Calu3 (cell line): ENCODE measurements around the gene MACROD2. TPM values are rescaled to one million over a fixed set of nuclear protein-coding genes. Genes with fewer than 3 reads are reported as not detected.

Source experiments
- BruUV-seq: library from RNA; stranded (reverse); fragments of 400-500 nt; replicated peaks from 2 replicates; lab custom pipeline; 2021; lab: Mats Ljungman, UMichigan
- CTCF ChIA-PET: fragments of 300-600 bp; sonication (Branson Sonifier 250); formaldehyde crosslinking; loops from one replicate; lab custom pipeline; 2022; ENCODE audit warnings: antibody characterized with exemption; lab: Charles Lee
- DNase-seq: peaks from one replicate; pipeline ENCODE4 v3.0.0; 2022
- H3K27ac Mint-ChIP-seq: one replicate; pipeline ENCODE4 v1.8.0; 2022; ENCODE audit warnings: mixed read lengths; ENCODE audit not compliant: unreplicated experiment
- H3K27me3 Mint-ChIP-seq: one replicate; pipeline ENCODE4 v1.8.0; 2022; ENCODE audit warnings: mixed read lengths; ENCODE audit not compliant: unreplicated experiment
- H3K36me3 Mint-ChIP-seq: one replicate; pipeline ENCODE4 v1.8.0; 2022; ENCODE audit warnings: mild to moderate bottlenecking, moderate library complexity, mixed read lengths; ENCODE audit not compliant: insufficient read depth, unreplicated experiment
- H3K4me1 Mint-ChIP-seq: one replicate; pipeline ENCODE4 v1.8.0; 2022; ENCODE audit warnings: mild to moderate bottlenecking, low read depth, mixed read lengths; ENCODE audit not compliant: unreplicated experiment
- H3K4me3 Mint-ChIP-seq: one replicate; pipeline ENCODE4 v1.8.0; 2022; ENCODE audit warnings: mild to moderate bottlenecking, low read depth, moderate library complexity, mixed read lengths; ENCODE audit not compliant: unreplicated experiment
- H3K9me3 Mint-ChIP-seq: one replicate; pipeline ENCODE4 v1.8.0; 2022; ENCODE audit warnings: low read depth, mixed read lengths; ENCODE audit not compliant: unreplicated experiment
- intact Hi-C: fragments of 100-400 bp; cut with micrococcal nuclease; formaldehyde crosslinking; loops from one replicate; pipeline ENCODE4 v1.10.0; 2022; ENCODE audit not compliant: unreplicated experiment
- total RNA-seq: library from RNA; stranded (reverse); gene quantifications from 2 replicates; pipeline ENCODE4 v1.2.3, GENCODE V29; 2022
- TF ChIP-seq, protein P1 (sequence below): fragments of 200-600 bp; IDR thresholded peaks from one replicate; pipeline ENCODE4 v1.8.0; 2022; ENCODE audit warnings: antibody characterized with exemption; ENCODE audit not compliant: unreplicated experiment

MACROD2 gene
- total RNA-seq, 1 experiment from 2014 or later: 29.4 TPM

DNA sequence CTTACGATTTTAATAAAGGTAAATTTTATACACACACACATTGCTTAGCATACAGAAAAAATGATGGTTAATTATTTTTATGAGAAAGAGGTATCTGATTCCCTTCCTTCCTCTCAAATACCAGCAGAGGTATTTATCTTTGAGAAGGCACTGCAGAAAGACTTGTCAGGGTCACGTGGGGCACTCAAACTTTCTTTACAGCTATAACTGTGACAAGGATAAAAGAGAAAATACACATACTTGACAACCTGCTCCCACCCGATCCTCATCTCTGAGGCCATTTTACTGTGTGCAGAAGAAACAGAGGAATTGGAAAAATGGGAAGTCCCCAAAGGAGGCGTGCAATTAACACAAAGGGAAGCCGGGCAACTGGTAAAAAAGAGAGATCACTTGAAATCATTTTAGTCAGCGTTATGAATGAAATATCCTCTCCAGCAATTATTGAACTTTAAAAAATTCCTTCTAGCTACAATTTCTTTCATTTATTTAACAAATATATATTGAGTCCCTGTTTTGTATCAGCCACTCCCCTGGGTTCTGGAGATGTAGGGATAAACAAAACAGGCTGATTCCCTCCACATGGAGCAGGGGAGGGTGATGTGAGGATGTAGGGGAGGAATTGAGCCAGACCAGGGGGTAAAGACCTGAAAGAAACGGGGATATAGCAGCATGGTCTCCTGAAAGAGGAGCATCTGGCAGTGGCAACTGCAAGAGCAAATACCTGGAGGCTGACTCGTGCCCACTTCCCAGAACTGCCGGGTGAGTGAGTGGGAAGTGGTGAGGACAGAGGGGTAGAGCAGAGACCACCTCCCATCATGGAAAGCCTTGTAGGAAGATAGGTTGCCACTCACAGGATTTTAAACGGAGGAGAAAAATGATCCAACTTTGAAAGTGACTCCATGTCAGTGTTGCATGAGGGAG is 2067.6 kb downstream of the MACROD2 start:
- Mint-ChIP-seq H3K27me3 (no peaks in the 10 kb centered on the region), H3K4me1 (no peaks in the 10 kb centered on the region), H3K27ac (no peak overlapping the region), H3K4me3 (no peak overlapping the region), H3K9me3 (no peaks in the 10 kb centered on the region), H3K36me3 (no peaks in the 10 kb centered on the region)
- BruUV-seq: no TSS peak
- intact Hi-C loops: no loop called here
- TF ChIP-seq, protein P1, sequence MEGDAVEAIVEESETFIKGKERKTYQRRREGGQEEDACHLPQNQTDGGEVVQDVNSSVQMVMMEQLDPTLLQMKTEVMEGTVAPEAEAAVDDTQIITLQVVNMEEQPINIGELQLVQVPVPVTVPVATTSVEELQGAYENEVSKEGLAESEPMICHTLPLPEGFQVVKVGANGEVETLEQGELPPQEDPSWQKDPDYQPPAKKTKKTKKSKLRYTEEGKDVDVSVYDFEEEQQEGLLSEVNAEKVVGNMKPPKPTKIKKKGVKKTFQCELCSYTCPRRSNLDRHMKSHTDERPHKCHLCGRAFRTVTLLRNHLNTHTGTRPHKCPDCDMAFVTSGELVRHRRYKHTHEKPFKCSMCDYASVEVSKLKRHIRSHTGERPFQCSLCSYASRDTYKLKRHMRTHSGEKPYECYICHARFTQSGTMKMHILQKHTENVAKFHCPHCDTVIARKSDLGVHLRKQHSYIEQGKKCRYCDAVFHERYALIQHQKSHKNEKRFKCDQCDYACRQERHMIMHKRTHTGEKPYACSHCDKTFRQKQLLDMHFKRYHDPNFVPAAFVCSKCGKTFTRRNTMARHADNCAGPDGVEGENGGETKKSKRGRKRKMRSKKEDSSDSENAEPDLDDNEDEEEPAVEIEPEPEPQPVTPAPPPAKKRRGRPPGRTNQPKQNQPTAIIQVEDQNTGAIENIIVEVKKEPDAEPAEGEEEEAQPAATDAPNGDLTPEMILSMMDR: no peak
- CTCF ChIA-PET: interaction anchor here (1.2 kb wide), 1 partner anchor 17 kb away, joined by 4 read pairs; no protein-coding TSS in a partner anchor
- no peak for DNase-seq

DNA sequence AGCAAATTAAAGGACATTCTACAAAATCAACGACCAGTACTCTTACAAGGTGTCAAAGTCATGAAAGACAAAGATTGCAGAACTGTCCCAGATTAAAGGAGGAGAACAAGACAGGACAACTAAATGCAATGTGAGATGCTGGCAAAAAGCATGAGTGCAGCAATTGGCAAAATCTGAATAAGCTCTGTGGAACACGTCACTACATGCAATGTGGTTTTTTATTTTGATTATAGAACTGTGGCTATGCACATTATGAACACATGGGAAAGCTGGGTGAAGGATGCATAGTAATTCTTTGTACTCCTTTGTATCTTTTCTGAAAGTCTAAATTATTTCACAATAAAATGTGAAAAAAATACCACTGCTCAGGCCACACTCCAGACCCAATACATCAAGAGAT is 2068.6 kb downstream of the MACROD2 start:
- Mint-ChIP-seq H3K9me3 (peaks cover 2% of the 10 kb centered on the region), H3K36me3 (no peaks in the 10 kb centered on the region), H3K27ac (no peak overlapping the region), H3K27me3 (no peaks in the 10 kb centered on the region), H3K4me1 (no peaks in the 10 kb centered on the region), H3K4me3 (no peak overlapping the region)
- BruUV-seq: no TSS peak
- intact Hi-C loops: no loop called here
- no peak for DNase-seq
- CTCF ChIA-PET: no interaction called here
- TF ChIP-seq, protein P1: no peak

DNA sequence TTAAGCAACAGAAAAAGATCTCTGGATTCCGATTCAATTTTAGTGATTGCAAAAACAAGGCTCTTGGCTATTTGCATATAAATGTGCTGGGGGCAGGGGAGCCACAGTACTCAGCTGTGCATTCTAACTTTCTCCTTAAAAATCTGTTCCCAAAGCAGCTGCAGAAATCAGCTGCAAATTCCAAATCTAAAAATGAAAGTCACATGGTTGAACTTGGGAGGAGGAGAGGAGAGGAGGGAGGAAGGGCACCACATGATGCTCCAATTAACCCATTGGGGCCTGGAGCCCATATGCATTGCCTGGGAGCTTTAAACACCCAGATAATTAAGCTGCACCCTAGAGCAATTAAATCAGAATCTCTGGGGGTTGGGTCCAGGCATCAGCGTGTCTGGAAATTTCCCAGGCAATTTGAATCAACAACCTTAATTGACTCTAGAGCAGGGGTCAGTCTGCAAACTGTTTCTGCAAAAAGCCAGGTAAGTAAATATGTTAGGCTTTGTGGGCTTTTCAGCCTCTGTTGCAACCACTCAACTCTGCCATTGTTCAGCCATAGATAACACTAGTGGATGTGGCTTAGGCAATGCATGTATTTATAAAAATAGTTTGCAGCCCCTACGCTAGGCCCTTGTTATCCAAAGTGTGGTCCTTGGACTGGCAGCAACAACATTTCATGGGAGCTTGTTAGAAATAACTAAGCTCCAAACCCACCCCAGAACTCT is 2069.8 kb downstream of the MACROD2 start:
- TF ChIP-seq, protein P1: no peak
- H3K36me3 Mint-ChIP-seq: no peaks in the 10 kb centered on the region
- no peaks in the 10 kb centered on the region for H3K4me1 Mint-ChIP-seq
- H3K9me3 Mint-ChIP-seq: peaks cover 2% of the 10 kb centered on the region
- no peak overlapping the region for H3K4me3 Mint-ChIP-seq
- H3K27ac Mint-ChIP-seq: no peak overlapping the region
- CTCF ChIA-PET: no interaction called here
- intact Hi-C loops: no loop called here
- H3K27me3 Mint-ChIP-seq: no peaks in the 10 kb centered on the region
- no peak for DNase-seq
- BruUV-seq: no TSS peak

DNA sequence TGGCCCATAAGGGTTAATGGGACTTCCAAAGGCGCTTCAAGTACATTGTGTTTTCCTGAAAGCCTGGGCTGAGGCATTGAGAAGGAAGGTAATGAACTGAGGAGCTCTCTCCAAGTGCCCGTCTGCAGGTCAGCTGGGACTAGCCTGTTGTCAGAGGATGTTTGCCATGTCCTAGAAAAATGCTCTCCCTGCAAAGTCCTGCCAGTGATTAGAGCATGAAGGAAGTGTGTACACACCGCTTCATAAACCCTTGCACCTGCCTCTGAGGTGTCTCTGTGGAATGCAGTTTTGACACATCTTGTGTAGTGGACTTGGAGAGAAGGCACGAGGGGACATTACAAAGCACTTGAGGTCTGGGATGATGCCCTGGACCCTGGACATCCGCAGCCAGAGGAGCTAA is 2071.3 kb downstream of the MACROD2 start:
- no peaks in the 10 kb centered on the region for H3K27me3 Mint-ChIP-seq
- no peak for DNase-seq

More for the DNA sequence above, 2071.3 kb downstream of the MACROD2 start:
- BruUV-seq: no TSS peak
- Mint-ChIP-seq H3K36me3 (no peaks in the 10 kb centered on the region), H3K27ac (no peak overlapping the region), H3K4me3 (no peak overlapping the region), H3K9me3 (peaks cover 2% of the 10 kb centered on the region), H3K4me1 (no peaks in the 10 kb centered on the region)
- intact Hi-C loops: no loop called here
- CTCF ChIA-PET: no interaction called here
- TF ChIP-seq, protein P1: no peak
